ENCODE data around the gene SLC19A1. TPM values are rescaled to one million over a fixed set of nuclear protein-coding genes. Genes with fewer than 3 reads are reported as not detected.
"Not testable (repeated sequence)": the region's sequence is repeated elsewhere in the genome, so short reads cannot be mapped to it uniquely, and the experiment has no call there.

Gene SLC19A1
- total and polyA plus RNA-seq, 10 donors, result 7.5 to 52.8 (median 32.4) TPM

- WGBS, 5 donors, result 87 to 94% (median 91%) methylated on average over 7 of the region's 7 CpGs
- intact Hi-C loops (cut with DNase I; ENCODE audit: low total_unique reads), result no loop called here
- H3K9me3 ChIP-seq, result no peaks in the 10 kb centered on the region
- H3K27ac ChIP-seq, result no peak overlapping the region
- no peak overlapping the region for H3K4me3 ChIP-seq
- H3K36me3 ChIP-seq, result no peaks in the 10 kb centered on the region
- DNase-seq, result no peak
- H3K27me3 ChIP-seq (replicated peaks in 1 of 7), result peaks cover 0 to 11% (median 0%) of the 10 kb centered on the region in 7 donors
- no peak for TF ChIP-seq POLR2A (IDR thresholded peaks at IDR 0.05)
- TF ChIP-seq, protein P1, sequence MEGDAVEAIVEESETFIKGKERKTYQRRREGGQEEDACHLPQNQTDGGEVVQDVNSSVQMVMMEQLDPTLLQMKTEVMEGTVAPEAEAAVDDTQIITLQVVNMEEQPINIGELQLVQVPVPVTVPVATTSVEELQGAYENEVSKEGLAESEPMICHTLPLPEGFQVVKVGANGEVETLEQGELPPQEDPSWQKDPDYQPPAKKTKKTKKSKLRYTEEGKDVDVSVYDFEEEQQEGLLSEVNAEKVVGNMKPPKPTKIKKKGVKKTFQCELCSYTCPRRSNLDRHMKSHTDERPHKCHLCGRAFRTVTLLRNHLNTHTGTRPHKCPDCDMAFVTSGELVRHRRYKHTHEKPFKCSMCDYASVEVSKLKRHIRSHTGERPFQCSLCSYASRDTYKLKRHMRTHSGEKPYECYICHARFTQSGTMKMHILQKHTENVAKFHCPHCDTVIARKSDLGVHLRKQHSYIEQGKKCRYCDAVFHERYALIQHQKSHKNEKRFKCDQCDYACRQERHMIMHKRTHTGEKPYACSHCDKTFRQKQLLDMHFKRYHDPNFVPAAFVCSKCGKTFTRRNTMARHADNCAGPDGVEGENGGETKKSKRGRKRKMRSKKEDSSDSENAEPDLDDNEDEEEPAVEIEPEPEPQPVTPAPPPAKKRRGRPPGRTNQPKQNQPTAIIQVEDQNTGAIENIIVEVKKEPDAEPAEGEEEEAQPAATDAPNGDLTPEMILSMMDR (IDR thresholded peaks at IDR 0.05 in 8 of 11, conservative IDR thresholded peaks at IDR 0.05 in 3 of 11), result no peak
- no peak for TF ChIP-seq POLR2AphosphoS5 (IDR thresholded peaks at IDR 0.05)
- no peaks in the 10 kb centered on the region for H3K4me1 ChIP-seq
Observed at GRCh38 chr21:45570071-45570470, 27.8 kb upstream of the SLC19A1 start.

- DNase-seq, result no peak
- Histone ChIP-seq H3K4me3 (no peak overlapping the region), H3K27ac (no peak overlapping the region), H3K27me3 (replicated peaks in 1 of 7) (no peaks in the 10 kb centered on the region), H3K4me1 (no peaks in the 10 kb centered on the region), H3K36me3 (no peaks in the 10 kb centered on the region), H3K9me3 (peaks cover 0 to 5% (median 0%) of the 10 kb centered on the region in 8 donors)
- intact Hi-C loops (cut with DNase I; ENCODE audit: low total_unique reads), result no loop called here
- WGBS, 5 donors, result 76 to 86% (median 84%) methylated on average over 3 of the region's 3 CpGs
- TF ChIP-seq, protein P1 (IDR thresholded peaks at IDR 0.05 in 8 of 11, conservative IDR thresholded peaks at IDR 0.05 in 3 of 11), result no peak
- TF ChIP-seq POLR2AphosphoS5 (IDR thresholded peaks at IDR 0.05), result no peak
- no peak for TF ChIP-seq POLR2A (IDR thresholded peaks at IDR 0.05)
Observed at GRCh38 chr21:45568383-45568782, 26.1 kb upstream of the SLC19A1 start.

DNA sequence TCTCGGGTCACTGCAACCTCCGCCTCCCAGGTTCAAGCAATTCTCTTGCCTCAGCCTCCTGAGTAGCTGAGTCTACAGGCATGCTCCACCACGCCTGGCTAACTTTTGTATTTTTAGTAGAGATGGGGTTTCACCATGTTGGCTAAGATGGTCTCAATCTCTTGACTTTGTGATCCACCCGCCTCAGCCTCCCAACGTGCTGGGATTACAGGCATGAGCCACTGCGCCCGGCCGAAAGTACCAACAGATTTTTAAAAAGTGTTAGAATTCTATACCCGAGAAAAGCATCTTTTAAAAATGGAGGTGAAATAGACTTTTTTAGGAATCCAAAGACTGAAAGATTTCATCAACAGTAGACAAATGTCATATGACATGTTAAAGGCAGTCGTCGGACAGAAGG lies 21.9 kb upstream of the SLC19A1 start:
- H3K4me1 ChIP-seq; H3K27me3 ChIP-seq (replicated peaks in 1 of 7); DNase-seq; H3K9me3 ChIP-seq; H3K36me3 ChIP-seq; H3K27ac ChIP-seq; H3K4me3 ChIP-seq; intact Hi-C loops (cut with DNase I; ENCODE audit: low total_unique reads): not testable (repeated sequence)
- WGBS, 5 donors, result 91 to 96% (median 92%) methylated on average over 11 of the region's 11 CpGs

GRCh38 chr21:45562965-45563364 lies 20.7 kb upstream of the SLC19A1 start:
- TF ChIP-seq, protein P1 (IDR thresholded peaks at IDR 0.05 in 8 of 11, conservative IDR thresholded peaks at IDR 0.05 in 3 of 11), result no peak
- TF ChIP-seq POLR2A (IDR thresholded peaks at IDR 0.05) (no peak), POLR2AphosphoS5 (IDR thresholded peaks at IDR 0.05) (no peak)
- DNase-seq, result no peak
- H3K36me3 ChIP-seq, result no peaks in the 10 kb centered on the region
- intact Hi-C loops (cut with DNase I; ENCODE audit: low total_unique reads), result no loop called here
- H3K4me3 ChIP-seq, result peak overlapping the region in 1 of 8 donors; percentile 14
- H3K4me1 ChIP-seq, result no peaks in the 10 kb centered on the region
- no peak overlapping the region for H3K27ac ChIP-seq
- peaks cover 0 to 5% (median 0%) of the 10 kb centered on the region in 8 donors for H3K9me3 ChIP-seq
- peaks cover 0 to 6% (median 0%) of the 10 kb centered on the region in 7 donors for H3K27me3 ChIP-seq (replicated peaks in 1 of 7)
- WGBS, 5 donors, result 62 to 74% (median 69%) methylated on average over 6 of the region's 6 CpGs

DNA sequence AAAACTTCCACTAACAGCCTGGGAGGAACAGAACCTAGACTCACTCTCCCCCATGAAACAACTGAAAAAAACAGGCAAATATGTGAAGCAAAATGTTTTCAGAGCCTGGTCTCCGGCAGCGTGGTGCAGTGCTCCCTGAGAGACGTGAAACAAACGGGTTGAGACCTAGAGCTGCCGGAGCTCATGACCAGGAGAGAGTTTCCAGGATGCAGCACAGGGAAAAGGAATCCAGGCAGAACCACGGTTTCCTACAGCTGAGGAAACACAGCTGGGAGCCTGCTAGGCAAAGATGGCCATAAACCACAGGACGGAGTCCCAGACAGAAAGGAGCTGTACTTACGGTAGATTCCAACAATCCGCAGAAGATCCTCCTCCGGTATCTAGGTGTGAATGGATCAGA lies 20.2 kb upstream of the SLC19A1 start:
- H3K36me3 ChIP-seq, result no peaks in the 10 kb centered on the region
- H3K9me3 ChIP-seq, result peaks cover 0 to 5% (median 0%) of the 10 kb centered on the region in 8 donors
- WGBS, 5 donors, result 51 to 60% (median 51%) methylated on average over 10 of the region's 10 CpGs
- H3K4me3 ChIP-seq, result peak overlapping the region in 1 of 8 donors; percentile 14
- H3K4me1 ChIP-seq, result no peaks in the 10 kb centered on the region
- intact Hi-C loops (cut with DNase I; ENCODE audit: low total_unique reads), result no loop called here
- peak overlapping the region in 1 of 8 donors; percentile 35 for H3K27ac ChIP-seq
- peaks cover 0 to 6% (median 0%) of the 10 kb centered on the region in 7 donors for H3K27me3 ChIP-seq (replicated peaks in 1 of 7)
- no peak for DNase-seq
- TF ChIP-seq, protein P1 (IDR thresholded peaks at IDR 0.05 in 8 of 11, conservative IDR thresholded peaks at IDR 0.05 in 3 of 11), result no peak
- TF ChIP-seq POLR2AphosphoS5 (IDR thresholded peaks at IDR 0.05), result no peak
- no peak for TF ChIP-seq POLR2A (IDR thresholded peaks at IDR 0.05)

- H3K27me3 ChIP-seq (replicated peaks in 1 of 7); H3K4me1 ChIP-seq; H3K36me3 ChIP-seq; H3K27ac ChIP-seq; H3K4me3 ChIP-seq; H3K9me3 ChIP-seq; intact Hi-C loops (cut with DNase I; ENCODE audit: low total_unique reads); DNase-seq: not testable (repeated sequence)
- WGBS, 5 donors, result 68 to 98% (median 90%) methylated on average over 8 of the region's 8 CpGs
Observed at GRCh38 chr21:45561241-45561640, 19.0 kb upstream of the SLC19A1 start.
